ENCODE measurements around the gene SVOP. TPM values are rescaled to one million over a fixed set of nuclear protein-coding genes. Genes with fewer than 3 reads are reported as not detected.

The SVOP gene
- total and polyA plus RNA-seq, 3 donors from 2014 or later: 0.31 to 0.37 (median 0.31) TPM

DNA sequence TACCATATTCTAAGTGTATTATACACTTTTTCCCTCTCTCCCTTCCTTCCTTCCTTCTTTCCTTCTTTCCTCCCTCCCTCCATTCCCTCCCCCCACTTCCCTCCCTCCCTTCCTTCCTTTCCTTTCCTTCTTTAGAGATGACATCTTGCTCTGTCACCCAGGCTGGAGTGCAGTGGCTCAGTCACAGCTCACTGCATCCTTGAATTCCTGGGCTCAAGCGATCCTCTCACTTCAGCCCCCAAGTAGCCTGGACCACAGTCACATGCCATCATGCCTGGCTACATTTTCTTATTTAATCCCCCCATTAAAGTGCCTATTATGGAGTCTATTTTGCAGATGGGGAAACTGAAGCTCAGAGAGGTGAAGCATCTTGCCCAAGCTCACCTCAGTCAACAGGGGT, 55.0 kb downstream of the SVOP start:
- Histone ChIP-seq H3K4me1 (no peaks in the 10 kb centered on the region), H3K9me3 (no peaks in the 10 kb centered on the region), H3K36me3 (ENCODE audit: low read depth, missing control alignments) (no peaks in the 10 kb centered on the region), H3K27me3 (no peaks in the 10 kb centered on the region), H3K4me3 (no peak overlapping the region), H3K27ac (no peak overlapping the region)
- intact Hi-C loops (cut with DNase I; ENCODE audit: low total_unique reads): no loop called here
- WGBS, 2 donors: 93 to 97% methylated on average over 1 of the region's 1 CpG
- TF ChIP-seq, protein P1, sequence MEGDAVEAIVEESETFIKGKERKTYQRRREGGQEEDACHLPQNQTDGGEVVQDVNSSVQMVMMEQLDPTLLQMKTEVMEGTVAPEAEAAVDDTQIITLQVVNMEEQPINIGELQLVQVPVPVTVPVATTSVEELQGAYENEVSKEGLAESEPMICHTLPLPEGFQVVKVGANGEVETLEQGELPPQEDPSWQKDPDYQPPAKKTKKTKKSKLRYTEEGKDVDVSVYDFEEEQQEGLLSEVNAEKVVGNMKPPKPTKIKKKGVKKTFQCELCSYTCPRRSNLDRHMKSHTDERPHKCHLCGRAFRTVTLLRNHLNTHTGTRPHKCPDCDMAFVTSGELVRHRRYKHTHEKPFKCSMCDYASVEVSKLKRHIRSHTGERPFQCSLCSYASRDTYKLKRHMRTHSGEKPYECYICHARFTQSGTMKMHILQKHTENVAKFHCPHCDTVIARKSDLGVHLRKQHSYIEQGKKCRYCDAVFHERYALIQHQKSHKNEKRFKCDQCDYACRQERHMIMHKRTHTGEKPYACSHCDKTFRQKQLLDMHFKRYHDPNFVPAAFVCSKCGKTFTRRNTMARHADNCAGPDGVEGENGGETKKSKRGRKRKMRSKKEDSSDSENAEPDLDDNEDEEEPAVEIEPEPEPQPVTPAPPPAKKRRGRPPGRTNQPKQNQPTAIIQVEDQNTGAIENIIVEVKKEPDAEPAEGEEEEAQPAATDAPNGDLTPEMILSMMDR (IDR thresholded peaks at IDR 0.05): no peak
- TF ChIP-seq POLR2A (IDR thresholded peaks at IDR 0.05): no peak
- no peak for DNase-seq

- no peaks in the 10 kb centered on the region for H3K27me3 ChIP-seq
- DNase-seq: no peak
- no peaks in the 10 kb centered on the region for H3K4me1 ChIP-seq
- intact Hi-C loops (cut with DNase I; ENCODE audit: low total_unique reads): no loop called here
- no peak overlapping the region for H3K27ac ChIP-seq
- 62 to 70% methylated on average over 8 of the region's 8 CpGs for whole genome bisulfite sequencing, 2 donors
- no peaks in the 10 kb centered on the region for H3K36me3 ChIP-seq (ENCODE audit: low read depth, missing control alignments)
- no peak for TF ChIP-seq POLR2A (IDR thresholded peaks at IDR 0.05)
- TF ChIP-seq, protein P1 (IDR thresholded peaks at IDR 0.05): no peak
- no peaks in the 10 kb centered on the region for H3K9me3 ChIP-seq
- H3K4me3 ChIP-seq: no peak overlapping the region
Measured at GRCh38 chr12:108964371-108965352, 56.2 kb downstream of the SVOP start.

DNA sequence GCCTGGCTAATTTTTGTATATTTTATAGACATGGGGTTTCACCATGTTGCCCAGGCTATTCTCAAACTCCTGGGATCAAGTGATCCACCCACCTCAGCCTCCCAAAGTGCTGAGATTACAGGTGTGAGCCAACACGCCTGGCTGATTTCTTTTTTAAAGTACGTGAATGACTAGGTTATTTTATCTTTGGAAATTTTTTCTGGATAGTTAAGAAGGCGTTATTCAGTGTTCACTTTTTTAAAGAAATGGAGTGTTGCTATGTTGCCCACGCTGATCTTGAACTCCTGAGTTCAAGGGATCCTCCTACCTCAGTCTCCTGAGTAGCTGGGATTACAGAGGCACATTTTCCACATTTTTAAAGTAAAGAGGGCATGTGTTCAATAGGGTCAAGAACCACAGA, 58.6 kb downstream of the SVOP start:
- H3K4me1 ChIP-seq: no peaks in the 10 kb centered on the region
- H3K4me3 ChIP-seq: no peak overlapping the region
- H3K27ac ChIP-seq: no peak overlapping the region
- H3K36me3 ChIP-seq (ENCODE audit: low read depth, missing control alignments): no peaks in the 10 kb centered on the region
- intact Hi-C loops (cut with DNase I; ENCODE audit: low total_unique reads): no loop called here
- WGBS, 2 donors: 75 to 90% methylated on average over 4 of the region's 4 CpGs
- no peaks in the 10 kb centered on the region for H3K27me3 ChIP-seq
- TF ChIP-seq, protein P1 (IDR thresholded peaks at IDR 0.05): no peak
- TF ChIP-seq POLR2A (IDR thresholded peaks at IDR 0.05): no peak
- no peak for DNase-seq
- H3K9me3 ChIP-seq: no peaks in the 10 kb centered on the region

- TF ChIP-seq, protein P1 (IDR thresholded peaks at IDR 0.05): no peak
- TF ChIP-seq POLR2A (IDR thresholded peaks at IDR 0.05): no peak
- 85 to 90% methylated on average over 11 of the region's 11 CpGs for WGBS, 2 donors
Measured at GRCh38 chr12:108959748-108960655, 60.9 kb downstream of the SVOP start.

More at GRCh38 chr12:108959748-108960655, 60.9 kb downstream of the SVOP start:
- H3K4me1 ChIP-seq: no peaks in the 10 kb centered on the region
- H3K9me3 ChIP-seq: no peaks in the 10 kb centered on the region
- DNase-seq: no peak
- intact Hi-C loops (cut with DNase I; ENCODE audit: low total_unique reads): no loop called here
- no peaks in the 10 kb centered on the region for H3K27me3 ChIP-seq
- no peak overlapping the region for H3K27ac ChIP-seq
- H3K4me3 ChIP-seq: no peak overlapping the region
- no peaks in the 10 kb centered on the region for H3K36me3 ChIP-seq (ENCODE audit: low read depth, missing control alignments)

Measured in testis (tissue), 3 donors.